GM19023 (cell line): Measurements from ENCODE around the gene RNF213.
"Not testable (repeated sequence)": the region's sequence is repeated elsewhere in the genome, so short reads cannot be mapped to it uniquely, and the experiment has no call there.

ENCODE experiments used
- ATAC-seq: cut with Tn5 transposase; IDR thresholded peaks from one replicate; pipeline ENCODE4 v1.9.1; 2021; ENCODE audit warnings: mild to moderate bottlenecking, moderate library complexity; ENCODE audit not compliant: unreplicated experiment

The RNF213 gene

GRCh38 chr17:80315517-80316182, 55.0 kb downstream of the RNF213 start:
- no peak for ATAC-seq

GRCh38 chr17:80316431-80316830, 55.8 kb downstream of the RNF213 start:
- no peak for ATAC-seq

- no peak for ATAC-seq
Observed at GRCh38 chr17:80316927-80317705, 56.5 kb downstream of the RNF213 start.

- ATAC-seq, result no peak
Observed at GRCh38 chr17:80317706-80317980, 57.0 kb downstream of the RNF213 start.

GRCh38 chr17:80318166-80318565, 57.5 kb downstream of the RNF213 start:
- ATAC-seq, result no peak

- no peak for ATAC-seq
Observed at GRCh38 chr17:80319262-80319998, 58.8 kb downstream of the RNF213 start.

- ATAC-seq, result no peak
Observed at GRCh38 chr17:80319999-80320344, 59.3 kb downstream of the RNF213 start.

- ATAC-seq, result no peak
Observed at GRCh38 chr17:80320496-80320895, 59.8 kb downstream of the RNF213 start.

GRCh38 chr17:80322864-80323263, 62.2 kb downstream of the RNF213 start:
- no peak for ATAC-seq

GRCh38 chr17:80323982-80324381, 63.3 kb downstream of the RNF213 start:
- ATAC-seq, result no peak

GRCh38 chr17:80327518-80327917, 66.9 kb downstream of the RNF213 start:
- no peak for ATAC-seq

GRCh38 chr17:80328634-80329380, 68.2 kb downstream of the RNF213 start:
- no peak for ATAC-seq

GRCh38 chr17:80329421-80329820, 68.8 kb downstream of the RNF213 start:
- not testable (repeated sequence) for ATAC-seq

GRCh38 chr17:80330276-80330675, 69.6 kb downstream of the RNF213 start:
- ATAC-seq, result no peak

GRCh38 chr17:80330938-80331337, 70.3 kb downstream of the RNF213 start:
- not testable (repeated sequence) for ATAC-seq

GRCh38 chr17:80331820-80332219, 71.2 kb downstream of the RNF213 start:
- no peak for ATAC-seq

- ATAC-seq, result no peak
Observed at GRCh38 chr17:80337195-80337895, 76.7 kb downstream of the RNF213 start.

- no peak for ATAC-seq
Observed at GRCh38 chr17:80339118-80339517, 78.5 kb downstream of the RNF213 start.

- ATAC-seq, result no peak
Observed at GRCh38 chr17:80339731-80340456, 79.2 kb downstream of the RNF213 start.

- no peak for ATAC-seq
Observed at GRCh38 chr17:80345321-80345720, 84.7 kb downstream of the RNF213 start.
